Left forelimb (tissue), 1 donor: ENCODE data around the gene TMSB4X.
"Not testable (repeated sequence)": the region's sequence is repeated elsewhere in the genome, so short reads cannot be mapped to it uniquely, and the experiment has no call there.

Experiments used
- DNase-seq: peaks from one replicate; pipeline ENCODE4 v3.0.0-alpha.2; 2018; ENCODE audit warnings: low spot score

The TMSB4X gene

DNA sequence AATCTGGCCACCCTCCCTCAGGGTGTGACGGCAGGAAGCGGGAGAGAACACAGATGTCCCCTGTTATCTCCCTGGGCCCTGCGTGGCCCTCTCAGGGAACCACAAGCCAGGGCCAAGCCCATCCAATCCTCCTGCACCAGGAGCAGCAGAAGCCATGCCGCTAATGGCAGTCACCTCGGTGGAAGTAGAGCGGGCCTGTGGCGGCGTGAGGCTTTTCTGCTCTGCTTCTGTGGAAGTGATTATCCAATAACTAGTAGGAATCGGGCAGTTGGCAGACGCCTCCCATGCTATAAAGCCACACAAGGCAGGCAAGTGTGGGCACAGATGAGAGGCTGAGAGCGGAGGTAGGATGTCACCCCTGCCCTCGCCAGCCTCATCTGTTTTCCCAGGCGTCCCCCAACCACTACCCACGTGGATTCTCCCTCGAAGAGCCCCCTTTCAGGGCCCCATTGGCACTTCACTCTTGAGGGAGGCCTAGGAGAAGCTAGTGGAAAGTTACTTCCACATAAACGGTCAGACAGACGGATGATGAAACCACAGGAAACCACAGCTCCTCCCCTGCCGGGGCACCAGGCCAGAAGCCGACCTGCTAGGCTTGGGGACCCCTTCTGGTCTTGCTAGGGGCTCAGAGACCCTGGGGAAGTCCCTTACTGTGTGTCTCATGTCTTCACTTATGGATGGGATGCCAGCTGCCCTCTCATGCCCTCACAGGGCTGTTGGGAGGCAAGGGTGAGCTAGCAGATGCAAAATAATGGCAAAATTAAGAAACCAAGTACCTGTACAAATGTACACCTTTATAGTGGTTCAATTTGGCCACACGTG is 18.8 kb upstream of the TMSB4X start:
- DNase-seq: no peak

- no peak for DNase-seq
Measured at GRCh38 chrX:12956704-12957534, 18.0 kb upstream of the TMSB4X start.

GRCh38 chrX:12958059-12958458 is 16.9 kb upstream of the TMSB4X start:
- DNase-seq: no peak

- DNase-seq: no peak
Measured at GRCh38 chrX:12958461-12958860, 16.4 kb upstream of the TMSB4X start.

GRCh38 chrX:12961196-12961718 is 13.7 kb upstream of the TMSB4X start:
- no peak for DNase-seq

- no peak for DNase-seq
Measured at GRCh38 chrX:12962041-12962504, 12.8 kb upstream of the TMSB4X start.

- DNase-seq: not testable (repeated sequence)
Measured at GRCh38 chrX:12963210-12963850, 11.6 kb upstream of the TMSB4X start.

DNA sequence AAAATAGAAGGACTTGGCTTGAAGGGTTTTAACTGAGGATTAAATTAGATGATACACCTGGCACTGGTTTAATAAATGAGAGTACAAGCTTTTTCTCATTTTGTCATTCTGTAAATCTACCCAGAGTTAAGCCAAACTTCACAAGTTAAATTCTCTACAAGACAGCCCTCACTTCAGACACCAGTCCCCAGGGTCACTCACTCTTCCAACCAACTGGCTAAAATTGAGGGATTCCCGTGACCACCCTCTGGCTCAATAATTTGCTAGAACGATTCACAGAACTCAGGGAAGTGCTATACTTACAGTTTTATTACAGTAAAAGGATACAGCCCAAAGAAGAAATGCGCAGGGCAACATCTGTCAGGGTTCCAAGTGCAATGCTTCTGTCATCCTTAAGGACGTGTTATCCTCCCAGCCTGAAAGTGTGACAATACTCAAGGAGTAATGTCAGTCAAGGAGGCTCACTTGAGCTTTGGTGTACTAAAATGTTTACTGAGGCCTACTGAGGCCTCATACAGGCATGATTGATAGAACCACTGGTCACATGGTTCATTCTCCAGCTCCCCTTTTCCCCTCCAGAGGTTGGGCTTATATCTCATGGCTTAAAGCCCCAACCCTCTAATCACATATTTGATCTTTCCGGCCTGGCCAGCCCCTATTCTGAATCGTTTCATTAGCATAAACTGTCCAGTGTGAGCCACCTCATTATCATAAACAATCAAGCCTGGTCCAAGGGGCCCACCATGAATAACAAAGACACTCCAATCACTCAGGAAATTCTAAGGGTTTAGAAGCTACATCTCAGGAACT is 9.6 kb upstream of the TMSB4X start:
- DNase-seq: no peak

DNA sequence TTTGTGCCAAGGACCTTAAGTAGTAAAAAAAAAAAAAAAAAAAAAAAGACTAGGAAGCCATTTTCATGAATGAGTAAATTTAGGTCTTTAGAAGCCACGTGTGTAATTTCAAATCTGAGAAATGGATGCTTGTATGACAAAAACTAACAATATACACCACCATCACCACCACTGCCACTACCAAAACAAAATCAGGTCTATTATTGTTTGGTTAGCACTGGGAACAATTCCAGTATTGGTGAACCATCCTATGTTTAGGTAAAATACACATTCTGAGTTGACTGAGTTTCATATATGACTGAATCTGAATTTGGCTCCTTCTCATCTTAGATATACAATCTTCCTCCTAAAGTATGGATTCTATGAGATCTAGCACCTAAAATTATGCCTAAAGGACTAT is 8.8 kb upstream of the TMSB4X start:
- DNase-seq: no peak

DNA sequence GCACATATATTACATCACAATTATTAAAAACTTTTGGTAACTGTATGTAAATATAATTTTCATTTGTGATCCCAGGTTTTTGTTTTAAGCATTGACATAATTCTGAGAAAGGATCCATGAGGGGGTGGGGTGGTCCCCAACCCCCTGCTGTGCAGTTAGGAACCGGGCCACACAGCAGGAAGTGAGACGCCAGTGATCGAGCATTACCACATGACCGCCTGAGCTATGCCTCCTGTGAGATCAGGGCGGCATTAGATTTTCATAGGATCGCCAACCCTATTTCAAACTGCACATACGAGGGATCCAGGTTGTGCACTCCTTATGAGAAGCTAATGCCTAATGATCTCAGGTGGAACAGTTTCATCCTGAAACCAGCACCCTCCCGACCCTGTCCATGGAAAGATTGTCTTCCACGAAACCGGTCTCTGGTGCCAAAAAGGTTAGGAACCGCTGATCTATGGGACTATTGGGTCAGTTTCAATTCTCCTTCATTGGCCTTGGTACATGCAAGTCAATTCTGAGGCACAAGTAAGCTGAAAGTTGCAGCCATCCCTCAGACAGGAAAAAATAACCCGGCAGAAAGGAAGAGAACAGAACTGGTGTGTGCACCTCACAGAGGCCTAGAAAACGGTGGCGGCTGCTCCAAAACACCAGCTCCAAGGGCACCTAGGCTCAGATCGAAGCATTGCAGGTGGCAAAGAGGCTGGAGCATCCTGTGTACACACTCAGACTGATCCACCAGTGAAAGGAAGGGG is 7.0 kb upstream of the TMSB4X start:
- no peak for DNase-seq

- no peak for DNase-seq
Measured at GRCh38 chrX:12970691-12971202, 4.2 kb upstream of the TMSB4X start.

GRCh38 chrX:12971282-12972003 is 3.5 kb upstream of the TMSB4X start:
- no peak for DNase-seq

- DNase-seq: no peak
Measured at GRCh38 chrX:12972243-12972642, 2.7 kb upstream of the TMSB4X start.

GRCh38 chrX:12972878-12973560 is 1.9 kb upstream of the TMSB4X start:
- DNase-seq: no peak

DNA sequence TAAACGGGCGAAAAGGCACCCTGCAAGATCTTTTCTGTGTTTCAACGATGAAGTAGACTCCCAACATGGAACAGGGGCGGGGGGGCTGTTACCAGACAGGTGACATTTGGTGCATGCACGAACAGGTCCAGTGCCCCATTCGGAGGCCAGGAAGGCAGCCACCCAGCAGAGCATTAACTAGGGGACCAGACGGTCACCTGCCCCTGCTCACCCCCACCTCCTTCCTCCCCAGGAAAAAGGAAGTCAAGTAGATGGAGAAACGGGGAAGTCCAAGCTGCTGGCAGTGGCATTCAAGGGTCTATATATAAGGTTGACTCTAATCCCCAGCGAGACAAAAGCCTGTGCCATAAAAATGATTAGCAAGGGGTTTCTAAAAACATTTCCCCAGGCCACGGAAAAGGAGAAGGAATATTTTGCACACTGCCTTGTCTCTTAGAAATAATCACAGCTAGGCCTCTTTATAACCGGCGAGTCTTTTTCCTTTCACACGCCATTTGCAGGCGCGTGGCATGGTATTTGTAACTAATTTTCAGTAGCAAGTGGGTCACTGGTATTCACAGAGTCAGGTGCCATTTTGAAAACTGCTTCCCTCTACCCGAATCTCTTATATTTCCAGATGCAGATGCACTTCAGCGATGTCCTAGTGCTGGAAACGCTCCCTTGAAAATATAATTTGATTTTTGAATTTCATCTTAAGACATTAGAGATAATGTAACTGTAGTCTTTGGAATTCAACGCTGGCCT is 1.2 kb upstream of the TMSB4X start:
- DNase-seq: no peak

DNA sequence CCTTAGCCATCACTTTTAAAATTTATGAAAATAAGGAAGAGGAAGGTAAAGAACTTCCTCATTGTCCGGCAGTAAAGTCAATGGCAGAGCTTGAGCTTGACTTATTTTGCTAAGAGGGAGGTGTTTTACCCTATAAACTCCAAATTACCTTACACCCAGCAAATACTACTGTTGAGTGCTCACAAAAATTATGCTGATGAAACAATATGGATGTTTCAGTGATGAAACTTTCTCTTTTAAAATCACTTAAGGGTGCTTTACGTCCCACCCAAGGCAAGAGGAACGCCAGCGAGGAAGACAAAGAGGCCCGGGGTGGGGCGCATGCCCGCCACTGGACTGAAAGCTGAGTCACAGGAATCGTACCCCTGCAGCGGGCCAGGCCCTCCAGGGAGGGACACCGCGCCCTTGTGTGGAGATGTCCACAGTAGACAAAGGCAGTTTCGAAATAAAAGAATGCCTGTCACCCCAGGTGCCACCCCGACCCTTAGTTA is 560 bp upstream of the TMSB4X start:
- DNase-seq: no peak

DNA sequence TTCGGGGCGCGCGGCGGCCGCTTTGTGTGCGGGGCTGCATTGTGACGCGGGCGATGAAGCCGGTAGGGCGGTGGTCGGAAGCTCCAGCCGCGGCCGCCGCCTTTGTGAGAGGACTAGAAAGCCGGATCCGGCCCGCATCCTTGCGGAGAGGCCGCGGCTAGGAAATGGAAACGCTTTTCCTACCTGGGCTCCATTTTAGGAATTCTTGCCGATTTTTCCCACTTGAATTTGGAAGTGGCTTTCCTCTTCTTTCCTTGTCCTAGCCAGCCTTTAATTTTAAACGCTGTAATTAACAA is 708 bp downstream of the TMSB4X start:
- no peak for DNase-seq

DNA sequence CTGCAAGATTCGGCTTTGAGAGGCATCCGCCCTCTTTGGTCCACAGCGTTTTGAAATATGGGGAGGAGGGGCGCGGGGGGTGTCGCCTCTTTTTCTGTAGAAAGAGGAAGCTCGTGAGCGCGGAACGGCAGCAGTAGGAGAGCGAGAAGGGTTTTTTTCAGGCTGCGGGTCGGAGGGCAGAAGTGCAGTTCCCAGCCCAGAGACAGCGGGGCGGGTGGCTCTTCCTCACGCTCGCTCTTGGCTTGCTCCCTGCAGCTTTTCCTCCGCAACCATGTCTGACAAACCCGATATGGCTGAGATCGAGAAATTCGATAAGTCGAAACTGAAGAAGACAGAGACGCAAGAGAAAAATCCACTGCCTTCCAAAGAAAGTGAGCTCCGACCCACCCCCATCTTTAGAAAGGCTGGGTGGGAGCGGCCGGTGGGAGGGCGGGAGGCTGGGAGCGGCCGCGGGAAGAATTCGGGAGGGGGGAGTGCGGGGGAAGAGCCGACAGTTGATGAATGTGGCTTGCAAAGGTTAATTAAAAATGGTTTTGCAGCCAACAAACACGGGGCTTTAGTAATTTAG is 1.2 kb downstream of the TMSB4X start:
- DNase-seq: no peak
